AG20443 (cell line): ENCODE measurements around the gene SMTNL1.

ENCODE experiments used
- DNase-seq: peaks from one replicate; pipeline ENCODE4 v3.0.0; 2012; ENCODE audit warnings: low spot score, mixed read lengths

SMTNL1 gene

GRCh38 chr11:57588046-57588710 lies 50.8 kb downstream of the SMTNL1 start:
- DNase-seq: no peak

GRCh38 chr11:57596266-57596885 lies 59.0 kb downstream of the SMTNL1 start:
- no peak for DNase-seq

- DNase-seq: peak; percentile 70
Observed at GRCh38 chr11:57597461-57597915, 60.1 kb downstream of the SMTNL1 start, which contains the start of gene SERPING1. Gene SERPING1, plus strand, starts transcription at chr11:57597685. Its CDS starts 586 bp downstream, at chr11:57598271.

DNA sequence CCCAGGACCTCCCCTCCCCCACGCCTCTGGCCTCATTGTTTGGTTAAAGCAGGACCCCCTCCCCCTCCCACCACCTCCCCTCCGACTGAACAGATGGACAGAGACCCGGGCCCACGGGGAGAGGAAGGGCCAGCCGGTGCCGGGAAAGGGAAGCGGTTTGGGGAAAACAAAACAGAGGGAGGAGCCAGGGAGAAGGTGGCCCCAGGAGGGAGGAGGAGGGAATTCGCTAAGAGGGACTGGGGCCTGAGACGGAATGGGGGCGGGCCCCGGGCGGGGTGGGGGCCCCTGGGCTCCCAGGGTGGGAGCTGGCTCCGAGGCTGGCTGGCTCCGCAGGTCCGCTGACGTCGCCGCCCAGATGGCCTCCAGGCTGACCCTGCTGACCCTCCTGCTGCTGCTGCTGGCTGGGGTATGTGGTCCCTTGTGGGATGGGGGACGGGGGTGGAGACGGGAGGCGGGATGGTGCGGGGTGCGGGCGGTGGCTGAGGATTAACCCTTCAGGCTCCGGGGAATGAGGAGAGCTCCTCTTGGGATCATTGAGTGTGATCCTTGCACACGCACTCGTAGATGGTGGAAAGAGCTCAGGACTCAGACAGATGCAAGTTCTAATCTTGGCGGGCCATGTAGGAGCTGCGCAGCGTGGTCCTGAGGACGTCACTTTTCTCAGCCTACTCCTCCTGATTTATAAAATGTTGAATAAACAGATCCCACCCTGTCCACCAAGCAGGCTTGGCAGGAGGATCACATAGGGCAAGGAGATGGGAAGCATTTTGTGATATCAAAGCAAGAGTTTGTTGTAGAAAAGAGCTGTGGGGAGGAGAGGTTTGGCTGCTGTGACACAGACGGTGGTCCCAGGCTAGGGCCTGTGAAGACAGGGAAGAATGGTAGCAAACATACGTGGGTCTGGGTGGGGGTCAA lies 60.8 kb downstream of the SMTNL1 start:
- peak; percentile 93 for DNase-seq

GRCh38 chr11:57598831-57599155 lies 61.4 kb downstream of the SMTNL1 start:
- DNase-seq: peak; percentile 46

GRCh38 chr11:57599381-57599780 lies 62.0 kb downstream of the SMTNL1 start:
- no peak for DNase-seq
